Activated CD4-positive, alpha-beta T cell treated with anti-CD3 and anti-CD28 coated beads for 1 hour (primary cell): Measurements from ENCODE around the gene CD207.

Experiments used
- DNase-seq: peaks from one replicate; pipeline ENCODE4 v3.0.0-alpha.2; 2020

Gene CD207

DNA sequence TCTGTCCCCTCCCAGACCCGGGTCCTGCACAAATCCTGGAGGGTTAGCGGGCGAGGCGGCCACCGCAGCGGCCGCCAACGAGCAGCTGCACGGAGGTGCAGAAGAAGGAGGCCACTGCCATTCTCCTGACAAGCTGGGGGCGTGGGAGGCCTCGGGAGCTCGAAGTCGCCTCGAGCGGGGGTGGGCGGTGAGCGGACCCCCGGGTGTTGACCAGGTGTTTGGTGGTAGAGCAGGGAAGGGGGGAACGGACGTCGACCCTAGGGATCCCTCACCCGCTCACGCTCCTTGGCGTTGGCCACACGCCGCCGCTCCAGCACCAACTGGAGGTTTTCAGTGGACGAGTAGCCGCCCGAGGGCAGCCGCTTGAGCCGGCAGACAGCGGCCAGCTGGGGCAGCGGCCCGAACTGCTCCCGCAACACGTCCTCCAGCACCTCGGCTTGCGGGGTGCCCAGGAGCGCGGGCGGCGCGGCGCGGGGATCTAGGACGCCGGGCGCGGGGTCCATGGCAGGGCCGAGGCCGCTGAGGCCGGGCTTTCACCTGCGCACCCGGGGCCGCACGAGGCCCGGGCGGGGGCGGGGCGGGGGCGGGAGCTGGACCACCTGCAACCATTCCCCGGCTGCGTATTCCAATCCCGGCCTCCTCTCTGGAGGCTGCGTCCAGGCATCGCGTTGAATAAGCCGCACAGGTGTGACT, 45.3 kb downstream of the CD207 start, which contains the start of gene FIGLA:
Gene FIGLA (minus strand): TSS at position 508 of the 693 bp plus-strand sequence. CDS start 5 bp downstream, at position 503.
- no peak for DNase-seq

DNA sequence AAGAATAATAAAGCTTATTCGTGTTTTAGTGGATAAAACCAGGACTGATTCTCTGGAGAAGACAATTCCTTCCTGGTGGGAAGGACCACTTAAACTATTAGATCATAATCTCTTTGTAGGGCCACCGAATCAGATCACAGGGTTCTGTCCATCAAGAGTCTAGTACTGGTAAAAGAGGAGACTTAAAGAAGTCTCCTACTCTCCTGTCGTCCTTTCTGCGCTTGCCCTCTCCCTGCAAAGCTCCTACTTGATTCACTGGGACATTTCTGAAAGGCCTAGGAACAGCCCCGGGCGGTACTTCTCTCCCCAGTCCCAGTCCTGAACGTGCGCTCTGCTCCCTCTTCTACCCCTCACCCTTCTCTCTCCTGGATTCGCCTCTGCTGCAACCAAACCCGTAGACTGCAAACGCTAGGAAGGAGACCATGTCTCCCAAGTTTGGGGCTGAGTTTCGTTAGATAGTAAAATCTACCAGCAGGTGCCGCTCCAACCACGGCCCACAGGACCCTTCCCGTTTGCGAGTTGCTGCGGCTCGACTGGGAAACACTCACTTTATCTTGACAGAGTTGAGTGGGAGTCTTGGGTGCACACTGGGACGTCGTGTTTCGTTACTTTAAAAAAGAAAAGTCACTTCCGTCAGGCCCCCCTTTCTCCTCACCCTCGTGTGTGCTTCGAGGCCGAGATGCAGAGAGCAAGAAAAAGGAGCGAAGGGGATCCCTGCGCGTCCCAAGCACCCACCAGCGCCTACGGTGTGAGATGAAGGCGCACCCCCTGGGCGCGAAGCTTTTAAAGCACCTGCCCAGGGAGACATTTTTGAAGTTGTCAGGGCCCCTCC, 46.1 kb downstream of the CD207 start:
- peak; percentile 57 for DNase-seq

DNA sequence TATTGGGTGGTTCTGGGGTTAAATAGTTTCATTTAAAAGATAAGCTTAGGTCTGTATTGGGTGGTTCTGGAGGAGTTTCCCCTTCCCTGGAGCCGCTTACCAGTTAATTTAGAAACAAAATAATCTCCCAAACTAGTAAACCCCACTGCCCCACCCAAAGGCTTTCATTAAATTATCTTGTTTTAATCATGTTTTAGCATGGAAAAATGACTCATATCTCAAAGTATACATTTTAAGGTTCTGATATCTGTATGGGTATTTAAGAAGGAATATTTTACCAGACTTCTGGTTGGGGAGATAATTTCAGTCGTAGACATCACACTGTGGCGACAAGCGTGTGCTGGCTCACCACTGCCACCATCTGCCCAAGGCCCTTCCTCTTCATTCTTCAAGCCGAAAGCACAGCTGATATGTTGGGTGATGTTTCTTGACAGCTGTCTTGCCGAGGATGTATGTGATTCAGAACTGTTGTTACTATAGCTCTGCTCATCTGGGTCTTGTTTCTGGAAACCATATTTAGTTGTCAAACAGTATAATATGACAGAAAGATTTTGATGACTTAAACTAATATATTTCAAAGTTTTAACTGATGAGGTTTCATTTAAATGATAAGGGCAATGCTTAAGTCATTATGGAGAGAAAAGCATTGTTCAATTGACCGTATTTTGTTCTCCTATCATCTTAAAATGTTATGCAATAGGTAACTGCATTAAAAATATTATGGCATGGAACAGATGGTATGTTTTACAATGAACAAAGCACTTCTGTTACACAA, 50.3 kb downstream of the CD207 start:
- no peak for DNase-seq

- DNase-seq = no peak
Measured at GRCh38 chr2:70784320-70784719, 51.3 kb downstream of the CD207 start.
